Occipital lobe (tissue), 2 donors: ENCODE data around the gene RPL32. TPM values are rescaled to one million over a fixed set of nuclear protein-coding genes. Genes with fewer than 3 reads are reported as not detected.

Experiments
- small RNA-seq: library from RNA; depleted of rRNA; stranded (forward); fragments of <200 nt; gene quantifications from one replicate; pipeline ENCODE3, GENCODE V24; 2014
- total RNA-seq: library from RNA; depleted of rRNA; stranded (reverse); fragments of >200 nt; gene quantifications from one replicate; pipeline ENCODE4 v1.2.3, GENCODE V29; 2014

The RPL32 gene
- total RNA-seq, 1 donor from 2014 or later, result 2,076 TPM

Small RNAs within 50 kb of the gene (small RNA-seq; reads per million reads assigned to genes)
- not detected for gene AC034198.1

Other genes with a start within 250 kb of the RPL32 start
- 216 TPM for gene RAF1, start 177.4 kb downstream of the RPL32 start, total RNA-seq
- not detected for gene TMEM40, start 82.3 kb downstream of the RPL32 start, total RNA-seq
- gene CAND2, start 44.9 kb downstream of the RPL32 start, total RNA-seq, result 14.5 TPM
- gene IQSEC1, start 231.9 kb upstream of the RPL32 start, total RNA-seq, result 14.3 TPM